ENCODE measurements around the gene STEAP3.

DNA sequence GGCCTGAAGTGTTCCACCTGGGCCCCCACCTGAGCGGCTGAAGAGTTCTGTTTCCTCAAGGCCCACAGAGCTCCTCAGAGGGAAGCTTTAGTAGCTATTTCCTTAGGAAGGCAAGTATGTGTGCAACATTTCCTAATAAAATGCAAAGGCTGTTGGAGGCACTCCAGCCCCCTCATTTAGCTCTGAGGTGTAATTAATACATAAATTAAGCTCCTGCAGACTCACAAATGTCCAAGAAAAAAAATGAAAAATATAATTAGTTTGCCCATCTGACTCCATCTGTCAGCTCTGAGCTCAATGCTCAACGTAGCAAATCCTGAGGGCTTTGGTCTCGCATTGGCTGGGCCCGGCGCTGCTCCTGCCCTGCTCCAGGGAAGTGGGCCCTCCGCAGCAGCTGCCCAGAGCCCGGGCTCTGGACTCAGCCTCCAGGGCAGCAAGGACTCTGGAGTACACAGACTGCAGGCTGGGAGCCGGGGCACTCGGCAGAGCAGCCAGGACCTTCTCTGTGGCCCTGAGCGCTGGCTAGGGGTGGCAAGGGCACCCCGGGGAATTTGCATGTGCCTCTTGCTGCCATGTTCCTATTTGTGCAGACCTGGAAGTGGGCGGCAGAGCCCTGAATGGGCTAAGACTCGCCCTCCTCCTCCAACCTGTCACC is 41.7 kb upstream of the STEAP3 start:
- TF ChIP-seq, protein P1, sequence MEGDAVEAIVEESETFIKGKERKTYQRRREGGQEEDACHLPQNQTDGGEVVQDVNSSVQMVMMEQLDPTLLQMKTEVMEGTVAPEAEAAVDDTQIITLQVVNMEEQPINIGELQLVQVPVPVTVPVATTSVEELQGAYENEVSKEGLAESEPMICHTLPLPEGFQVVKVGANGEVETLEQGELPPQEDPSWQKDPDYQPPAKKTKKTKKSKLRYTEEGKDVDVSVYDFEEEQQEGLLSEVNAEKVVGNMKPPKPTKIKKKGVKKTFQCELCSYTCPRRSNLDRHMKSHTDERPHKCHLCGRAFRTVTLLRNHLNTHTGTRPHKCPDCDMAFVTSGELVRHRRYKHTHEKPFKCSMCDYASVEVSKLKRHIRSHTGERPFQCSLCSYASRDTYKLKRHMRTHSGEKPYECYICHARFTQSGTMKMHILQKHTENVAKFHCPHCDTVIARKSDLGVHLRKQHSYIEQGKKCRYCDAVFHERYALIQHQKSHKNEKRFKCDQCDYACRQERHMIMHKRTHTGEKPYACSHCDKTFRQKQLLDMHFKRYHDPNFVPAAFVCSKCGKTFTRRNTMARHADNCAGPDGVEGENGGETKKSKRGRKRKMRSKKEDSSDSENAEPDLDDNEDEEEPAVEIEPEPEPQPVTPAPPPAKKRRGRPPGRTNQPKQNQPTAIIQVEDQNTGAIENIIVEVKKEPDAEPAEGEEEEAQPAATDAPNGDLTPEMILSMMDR (IDR thresholded peaks at IDR 0.05; ENCODE audit: low read depth, low read length), result no peak
- TF ChIP-seq EZH2phosphoT487 (IDR thresholded peaks at IDR 0.05; ENCODE audit: low read depth), result no peak
